ENCODE data around the gene PEPD. TPM values are rescaled to one million over a fixed set of nuclear protein-coding genes. Genes with fewer than 3 reads are reported as not detected.

PEPD gene
- total RNA-seq, 2 donors from 2014 or later: 52.2 to 67.9 TPM

DNA sequence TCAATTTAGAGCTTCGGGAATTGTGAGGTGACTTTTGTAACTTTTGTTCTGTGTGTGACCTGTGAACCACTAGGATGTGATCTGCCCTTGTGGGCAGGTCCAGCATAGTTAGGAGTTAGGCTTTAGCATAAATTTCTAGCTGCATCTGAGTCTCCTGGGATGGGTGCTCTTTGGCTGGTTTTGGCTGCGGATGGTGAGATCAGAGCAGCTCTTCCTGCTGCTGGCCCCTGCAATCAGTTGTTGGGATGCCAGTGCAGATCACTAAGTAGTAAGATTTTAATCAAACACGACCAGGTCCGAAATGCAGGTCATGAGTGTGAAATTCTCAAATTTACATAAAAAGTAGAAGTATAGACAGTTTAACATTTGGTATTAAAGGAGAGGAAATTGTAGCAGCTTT, 139.6 kb downstream of the PEPD start:
- Mint-ChIP-seq H3K27ac (no peak overlapping the region), H3K9me3 (no peaks in the 10 kb centered on the region), H3K4me1 (peaks cover 25% of the 10 kb centered on the region), H3K4me3 (no peak overlapping the region), H3K36me3 (ENCODE audit: low read depth) (peaks cover 24% of the 10 kb centered on the region), H3K27me3 (ENCODE audit: insufficient read depth) (no peaks in the 10 kb centered on the region)
- no peak for DNase-seq
- Histone ChIP-seq H3K9ac (ENCODE audit: extremely low read depth, low read length, poor library complexity, severe bottlenecking) (no peak overlapping the region), H3K27ac (ENCODE audit: low read depth, low read length) (no peak overlapping the region), H3K27me3 (ENCODE audit: control insufficient read depth, insufficient read depth, low read length, poor library complexity, severe bottlenecking) (no peaks in the 10 kb centered on the region), H3K9me3 (ENCODE audit: control insufficient read depth, low read length) (no peaks in the 10 kb centered on the region), H3K4me3 (ENCODE audit: low read length) (no peak overlapping the region), H3K36me3 (ENCODE audit: control insufficient read depth, insufficient read depth, low read length) (peaks cover 46% of the 10 kb centered on the region), H3K4me1 (ENCODE audit: control insufficient read depth, insufficient read depth, low read length) (peaks cover 9% of the 10 kb centered on the region)
- TF ChIP-seq, protein P1, sequence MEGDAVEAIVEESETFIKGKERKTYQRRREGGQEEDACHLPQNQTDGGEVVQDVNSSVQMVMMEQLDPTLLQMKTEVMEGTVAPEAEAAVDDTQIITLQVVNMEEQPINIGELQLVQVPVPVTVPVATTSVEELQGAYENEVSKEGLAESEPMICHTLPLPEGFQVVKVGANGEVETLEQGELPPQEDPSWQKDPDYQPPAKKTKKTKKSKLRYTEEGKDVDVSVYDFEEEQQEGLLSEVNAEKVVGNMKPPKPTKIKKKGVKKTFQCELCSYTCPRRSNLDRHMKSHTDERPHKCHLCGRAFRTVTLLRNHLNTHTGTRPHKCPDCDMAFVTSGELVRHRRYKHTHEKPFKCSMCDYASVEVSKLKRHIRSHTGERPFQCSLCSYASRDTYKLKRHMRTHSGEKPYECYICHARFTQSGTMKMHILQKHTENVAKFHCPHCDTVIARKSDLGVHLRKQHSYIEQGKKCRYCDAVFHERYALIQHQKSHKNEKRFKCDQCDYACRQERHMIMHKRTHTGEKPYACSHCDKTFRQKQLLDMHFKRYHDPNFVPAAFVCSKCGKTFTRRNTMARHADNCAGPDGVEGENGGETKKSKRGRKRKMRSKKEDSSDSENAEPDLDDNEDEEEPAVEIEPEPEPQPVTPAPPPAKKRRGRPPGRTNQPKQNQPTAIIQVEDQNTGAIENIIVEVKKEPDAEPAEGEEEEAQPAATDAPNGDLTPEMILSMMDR (conservative IDR thresholded peaks at IDR 0.05): no peak
- 93 to 100% methylated on average over 3 to 4 of the region's 4 CpGs for WGBS, 2 experiments (ENCODE audit: insufficient coverage in 1 of 2, insufficient read length in 1 of 2)

DNA sequence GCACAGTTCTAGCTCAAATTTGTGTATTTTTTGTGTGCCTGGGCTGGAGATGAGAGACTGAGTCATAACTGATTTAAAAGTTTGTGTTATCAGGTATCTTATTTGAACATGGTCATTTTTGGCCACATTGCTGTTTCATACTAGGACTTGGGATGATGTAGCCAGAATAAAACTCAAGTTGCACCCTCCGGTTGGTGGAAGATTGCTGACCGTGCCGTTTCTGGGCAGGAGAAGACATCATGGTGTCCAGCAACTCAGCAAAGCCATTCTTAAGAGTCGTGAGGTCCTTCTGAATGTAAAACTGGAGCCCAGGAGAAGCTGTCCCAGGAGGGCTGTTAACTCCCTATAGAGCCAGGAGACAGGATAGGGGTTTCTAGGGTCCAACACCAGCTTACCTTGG, 140.5 kb downstream of the PEPD start:
- no peaks in the 10 kb centered on the region for H3K27me3 ChIP-seq (ENCODE audit: control insufficient read depth, insufficient read depth, low read length, poor library complexity, severe bottlenecking)
- no peaks in the 10 kb centered on the region for H3K9me3 ChIP-seq (ENCODE audit: control insufficient read depth, low read length)
- no peak overlapping the region for H3K9ac ChIP-seq (ENCODE audit: extremely low read depth, low read length, poor library complexity, severe bottlenecking)
- Mint-ChIP-seq H3K9me3 (no peaks in the 10 kb centered on the region), H3K4me3 (no peak overlapping the region), H3K27me3 (ENCODE audit: insufficient read depth) (no peaks in the 10 kb centered on the region), H3K4me1 (peaks cover 31% of the 10 kb centered on the region), H3K27ac (no peak overlapping the region), H3K36me3 (ENCODE audit: low read depth) (peaks cover 20% of the 10 kb centered on the region)
- H3K36me3 ChIP-seq (ENCODE audit: control insufficient read depth, insufficient read depth, low read length): peaks cover 45% of the 10 kb centered on the region
- peak; percentile 37 for DNase-seq
- TF ChIP-seq, protein P1 (conservative IDR thresholded peaks at IDR 0.05): no peak
- H3K4me3 ChIP-seq (ENCODE audit: low read length): no peak overlapping the region
- H3K27ac ChIP-seq (ENCODE audit: low read depth, low read length): no peak overlapping the region
- 93 to 98% methylated on average over 4 of the region's 4 CpGs for WGBS, 2 experiments (ENCODE audit: insufficient coverage in 1 of 2, insufficient read length in 1 of 2)
- H3K4me1 ChIP-seq (ENCODE audit: control insufficient read depth, insufficient read depth, low read length): peaks cover 9% of the 10 kb centered on the region

DNA sequence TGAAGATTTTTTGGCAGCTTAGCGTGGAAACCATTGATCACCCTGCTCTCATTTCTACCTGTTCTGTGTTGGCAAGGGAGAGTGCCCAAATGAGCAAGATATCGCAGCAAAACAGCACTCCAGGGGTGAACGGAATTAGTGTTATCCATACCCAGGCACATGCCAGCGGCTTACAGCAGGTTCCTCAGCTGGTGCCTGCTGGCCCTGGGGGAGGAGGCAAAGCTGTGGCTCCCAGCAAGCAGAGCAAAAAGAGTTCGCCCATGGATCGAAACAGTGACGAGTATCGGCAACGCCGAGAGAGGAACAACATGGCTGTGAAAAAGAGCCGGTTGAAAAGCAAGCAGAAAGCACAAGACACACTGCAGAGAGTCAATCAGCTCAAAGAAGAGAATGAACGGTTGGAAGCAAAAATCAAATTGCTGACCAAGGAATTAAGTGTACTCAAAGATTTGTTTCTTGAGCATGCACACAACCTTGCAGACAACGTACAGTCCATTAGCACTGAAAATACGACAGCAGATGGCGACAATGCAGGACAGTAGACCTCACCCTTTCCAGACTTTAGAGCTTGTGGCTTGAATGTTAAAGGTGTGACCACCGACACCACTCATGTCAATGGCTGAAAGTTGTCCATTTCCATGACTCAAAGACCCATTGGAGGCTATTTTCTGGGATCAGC, 142.3 kb downstream of the PEPD start:
- Histone ChIP-seq H3K27ac (ENCODE audit: low read depth, low read length) (no peak overlapping the region), H3K9me3 (ENCODE audit: control insufficient read depth, low read length) (no peaks in the 10 kb centered on the region), H3K4me1 (ENCODE audit: control insufficient read depth, insufficient read depth, low read length) (peaks cover 9% of the 10 kb centered on the region), H3K36me3 (ENCODE audit: control insufficient read depth, insufficient read depth, low read length) (peaks cover 42% of the 10 kb centered on the region), H3K27me3 (ENCODE audit: control insufficient read depth, insufficient read depth, low read length, poor library complexity, severe bottlenecking) (no peaks in the 10 kb centered on the region), H3K4me3 (ENCODE audit: low read length) (no peak overlapping the region), H3K9ac (ENCODE audit: extremely low read depth, low read length, poor library complexity, severe bottlenecking) (no peak overlapping the region)
- WGBS, 2 experiments (ENCODE audit: insufficient coverage in 1 of 2, insufficient read length in 1 of 2): 94 to 95% methylated on average over 16 of the region's 16 CpGs
- peaks cover 48% of the 10 kb centered on the region for H3K4me1 Mint-ChIP-seq
- DNase-seq: peak; percentile 38
- H3K4me3 Mint-ChIP-seq: no peak overlapping the region
- no peak overlapping the region for H3K27ac Mint-ChIP-seq
- H3K36me3 Mint-ChIP-seq (ENCODE audit: low read depth): peaks cover 23% of the 10 kb centered on the region
- TF ChIP-seq, protein P1 (conservative IDR thresholded peaks at IDR 0.05): no peak
- H3K27me3 Mint-ChIP-seq (ENCODE audit: insufficient read depth): peaks cover 4% of the 10 kb centered on the region
- no peaks in the 10 kb centered on the region for H3K9me3 Mint-ChIP-seq

All from endodermal cell (in vitro differentiated cells).